ENCODE data around the gene ZNF335.
"Not testable (repeated sequence)": the region's sequence is repeated elsewhere in the genome, so short reads cannot be mapped to it uniquely, and the experiment has no call there.

ZNF335 gene

GRCh38 chr20:46000262-46000996, 28.4 kb upstream of the ZNF335 start:
- no peak for DNase-seq (ENCODE audit: low read depth in 3 of 3)

DNA sequence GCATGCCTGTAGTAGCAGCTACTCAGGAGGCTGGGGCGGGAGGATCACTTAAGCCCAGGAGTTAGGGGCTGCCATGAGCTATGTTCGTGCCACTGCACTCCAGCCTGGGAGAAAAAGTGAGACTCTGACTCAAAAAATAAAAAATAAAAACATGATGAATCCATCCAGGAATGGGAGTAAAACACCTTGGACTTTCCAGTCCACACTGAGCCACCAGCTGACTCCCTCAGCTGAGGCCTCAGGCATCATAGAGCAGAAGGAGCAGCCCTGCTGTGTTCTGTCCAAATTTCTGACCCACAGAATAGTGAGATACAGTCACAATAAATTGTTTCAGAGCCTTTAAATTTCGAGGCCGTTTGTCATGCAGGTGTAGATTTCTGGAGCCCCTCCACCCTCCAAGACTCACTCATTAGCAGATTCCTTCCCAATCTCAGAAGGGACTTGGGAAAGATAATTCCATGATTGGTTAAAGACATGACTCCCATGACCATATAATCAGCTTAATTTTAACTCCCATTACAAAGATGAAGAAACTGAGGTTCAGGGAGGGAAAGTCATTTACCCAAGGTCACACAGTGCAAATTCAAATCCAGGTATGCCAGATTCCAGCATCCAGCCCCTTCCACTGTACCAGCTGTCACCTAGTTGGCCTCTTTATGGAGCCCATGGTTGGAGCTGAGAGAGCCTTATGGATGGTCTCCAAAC, 27.7 kb upstream of the ZNF335 start:
- no peak for DNase-seq (ENCODE audit: low read depth in 3 of 3)

DNA sequence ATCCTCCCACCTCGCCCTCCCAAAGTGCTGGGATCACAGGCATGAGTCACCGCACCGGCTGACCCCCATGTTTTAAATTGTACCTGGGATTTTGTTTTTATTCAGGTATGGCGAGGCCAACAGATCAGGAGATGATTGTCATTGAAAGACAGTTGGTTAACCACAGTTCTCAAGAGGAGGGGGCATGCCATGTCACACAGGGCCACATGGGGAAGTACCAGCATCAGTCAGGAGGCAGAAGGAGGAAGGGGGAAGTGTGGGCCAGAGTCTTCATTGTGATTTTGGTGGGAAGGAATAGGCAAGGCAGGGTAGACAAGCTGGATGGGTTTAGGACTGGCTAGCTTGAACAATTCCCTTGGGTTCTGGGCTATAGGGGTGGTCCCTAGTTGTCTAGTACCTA, 26.8 kb upstream of the ZNF335 start:
- DNase-seq (ENCODE audit: low read depth in 3 of 3): no peak

DNA sequence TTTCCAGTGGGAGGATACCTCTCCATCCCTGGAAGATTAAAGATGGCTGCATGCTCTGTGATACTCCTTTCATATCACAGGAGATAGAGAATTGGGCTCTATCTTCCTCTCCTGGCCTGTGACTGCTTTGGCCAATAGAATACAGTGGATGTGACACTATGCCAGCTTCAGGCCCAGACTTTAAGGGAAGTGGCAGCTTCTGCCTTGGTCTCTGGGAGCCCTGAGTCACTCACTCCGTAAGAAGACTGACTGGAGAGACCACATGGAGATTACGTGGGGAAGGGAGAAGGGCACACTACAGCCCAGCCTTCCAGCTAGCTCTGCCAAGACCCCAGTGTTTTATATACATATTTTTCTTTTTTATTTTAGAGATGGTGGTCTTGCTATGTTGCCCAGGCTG, 26.3 kb upstream of the ZNF335 start:
- DNase-seq (ENCODE audit: low read depth in 3 of 3): no peak

DNA sequence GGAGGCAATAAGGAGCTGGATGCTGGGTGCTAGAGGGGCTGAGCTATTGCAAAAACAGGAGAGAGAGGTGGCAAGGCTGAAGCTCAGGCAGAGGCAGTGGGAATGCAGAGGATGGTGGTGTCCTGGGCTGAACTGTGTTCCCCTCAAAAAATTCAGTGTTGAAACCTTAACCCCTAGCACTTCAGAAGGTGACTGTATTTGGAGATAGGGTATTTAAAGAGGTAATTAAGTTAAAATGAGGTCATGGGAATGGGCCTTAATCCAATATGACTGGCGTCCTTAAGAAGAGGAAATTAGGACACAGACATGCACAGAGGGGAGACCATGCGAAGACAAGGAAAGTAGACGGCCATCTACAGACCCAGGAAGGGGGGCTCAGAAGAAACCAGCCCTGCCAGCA, 25.2 kb upstream of the ZNF335 start:
- no peak for DNase-seq (ENCODE audit: low read depth in 3 of 3)

DNA sequence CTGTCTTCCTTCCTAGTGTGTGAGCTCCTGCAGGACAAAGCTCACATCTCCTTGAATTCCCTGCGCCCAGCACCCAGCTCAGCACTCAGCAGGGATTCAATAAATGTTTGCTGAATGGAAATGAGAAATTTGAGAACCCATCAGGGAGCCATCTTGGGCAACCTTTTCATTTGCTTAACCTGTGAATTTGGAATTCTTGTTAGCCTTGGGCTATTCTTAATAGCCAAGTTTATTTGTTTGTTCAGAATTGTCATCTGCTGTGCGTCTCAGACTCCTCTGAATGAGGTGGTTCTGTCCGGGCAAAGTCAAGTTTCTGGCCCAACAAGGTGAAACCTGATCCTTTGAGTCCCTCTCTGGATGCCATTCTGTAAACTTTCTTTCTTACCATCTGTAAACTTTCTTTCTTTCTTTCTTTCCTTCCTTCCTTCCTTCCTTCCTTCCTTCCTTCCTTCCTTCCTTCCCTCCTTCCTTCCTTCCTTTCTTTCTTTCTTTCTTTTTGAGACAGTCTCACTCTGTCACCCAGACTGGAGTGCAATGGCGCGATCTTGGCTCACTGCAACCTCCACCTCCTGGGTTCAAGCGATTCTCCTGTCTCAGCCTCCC, 23.6 kb upstream of the ZNF335 start:
- DNase-seq (ENCODE audit: low read depth in 3 of 3): not testable (repeated sequence)

DNA sequence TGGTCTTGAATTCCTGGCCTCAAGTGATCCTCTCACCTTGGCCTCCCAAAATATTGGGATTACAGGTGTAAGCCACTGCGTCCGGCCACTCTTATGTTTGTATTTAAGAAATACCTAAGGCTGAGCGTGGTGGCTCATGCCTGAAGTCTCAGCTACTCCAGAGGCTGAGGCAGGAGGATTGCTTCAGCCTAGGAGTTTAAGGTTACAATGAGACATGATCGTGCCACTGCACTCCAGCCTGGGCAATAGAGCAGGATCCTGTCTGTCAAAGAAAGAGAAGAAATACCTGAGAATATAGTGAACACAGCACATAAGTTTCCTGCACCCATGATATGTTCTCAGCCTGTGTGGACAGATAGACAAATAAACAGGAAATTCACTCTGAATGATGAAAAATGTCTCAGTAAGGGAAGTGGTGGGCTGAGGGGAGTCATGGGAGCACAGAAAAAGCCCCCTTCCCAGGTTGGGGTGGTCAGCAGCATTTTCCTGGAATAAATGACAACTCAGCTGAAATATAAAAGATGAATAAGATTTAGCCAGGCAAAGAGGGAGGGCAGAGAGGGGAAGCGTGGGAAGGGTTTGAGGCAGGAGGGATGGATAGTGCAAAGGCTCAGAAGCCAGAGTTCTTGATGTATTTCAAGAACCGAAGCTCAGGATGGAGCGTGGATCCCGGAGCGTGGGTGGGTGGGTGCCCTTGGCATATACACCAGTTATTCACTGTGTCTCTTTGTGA, 22.9 kb upstream of the ZNF335 start:
- DNase-seq (ENCODE audit: low read depth in 3 of 3): no peak

DNA sequence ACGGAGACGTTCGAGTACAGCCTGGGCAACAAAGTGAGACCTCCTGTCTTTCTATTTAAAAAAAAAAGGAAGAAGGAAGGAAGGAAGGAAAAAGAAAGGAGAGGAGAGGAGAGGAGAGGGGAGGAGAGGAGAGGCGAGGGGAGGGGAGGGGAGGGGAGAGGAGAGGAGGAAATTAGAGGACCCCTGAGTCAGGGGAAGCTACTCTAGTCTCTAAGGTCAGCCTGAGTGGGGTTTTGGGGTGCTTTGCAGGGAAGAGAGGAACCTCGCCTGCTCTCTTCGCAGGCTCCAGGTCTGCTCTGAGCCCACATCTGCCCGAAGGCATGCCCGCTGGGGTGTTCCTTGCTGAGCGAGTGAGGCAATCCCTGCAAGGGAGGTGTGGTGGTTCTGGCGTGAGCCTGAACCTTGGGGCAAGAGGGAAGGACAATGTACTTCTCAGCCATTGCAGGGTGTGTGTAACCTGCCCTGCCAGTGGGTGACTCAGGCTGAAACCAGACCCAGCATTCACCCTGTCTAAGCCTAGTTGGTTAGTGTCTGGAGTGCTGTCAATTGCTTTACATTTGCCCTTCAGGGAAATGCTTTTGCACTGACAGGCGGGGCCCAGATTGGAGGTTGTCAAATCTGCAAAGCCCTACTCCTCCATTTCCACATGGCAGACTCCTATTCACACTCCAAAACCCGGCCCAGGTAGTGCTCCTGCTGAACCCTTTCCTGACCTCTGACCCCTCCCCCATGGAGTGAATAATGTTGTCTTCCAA, 21.4 kb upstream of the ZNF335 start:
- DNase-seq (ENCODE audit: low read depth in 3 of 3): no peak

GRCh38 chr20:45991616-45992015, 19.6 kb upstream of the ZNF335 start:
- DNase-seq (ENCODE audit: low read depth in 3 of 3): no peak

DNA sequence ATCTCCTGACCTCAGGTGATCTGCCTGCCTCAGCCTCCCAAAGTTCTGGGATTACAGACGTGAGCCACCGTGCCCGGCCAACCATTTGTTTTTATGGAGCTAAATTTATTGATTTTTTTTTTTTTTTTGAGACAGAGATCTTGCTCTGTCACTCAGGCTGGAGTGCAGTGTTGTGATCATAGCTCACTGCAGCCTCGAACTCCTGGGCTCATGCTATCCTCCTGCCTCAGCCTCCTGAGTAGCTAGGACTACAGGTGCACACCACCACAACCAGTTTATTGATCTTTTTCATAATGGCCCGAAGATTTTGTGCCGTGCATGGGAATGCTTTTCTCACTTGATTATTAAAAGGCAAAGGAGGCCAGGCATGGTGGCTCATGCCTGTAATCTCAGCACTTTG, 16.8 kb upstream of the ZNF335 start:
- not testable (repeated sequence) for DNase-seq (ENCODE audit: low read depth in 3 of 3)

GRCh38 chr20:45987108-45987780, 15.2 kb upstream of the ZNF335 start:
- peak; percentile 44 to 73 (median 61) for DNase-seq (ENCODE audit: low read depth in 3 of 3)

DNA sequence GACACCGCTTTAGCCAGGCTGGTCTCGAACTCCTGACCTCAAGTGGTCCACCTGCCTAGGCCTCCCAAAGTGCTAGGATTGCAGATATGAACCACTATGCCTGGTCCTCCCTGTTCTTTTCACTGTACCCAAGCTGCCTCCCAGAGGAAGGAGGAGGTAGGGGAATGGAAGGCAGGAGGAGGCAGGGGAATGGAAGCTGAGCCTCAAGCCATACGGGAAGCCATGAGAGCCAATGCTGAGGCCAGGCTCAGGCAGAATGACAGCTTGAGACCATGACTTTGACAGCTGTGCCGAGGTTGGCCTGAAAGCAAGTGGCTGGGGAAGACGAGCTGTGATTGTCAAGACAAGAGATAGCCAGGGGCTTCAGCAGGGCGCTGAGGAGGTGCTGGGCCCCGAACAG, 13.6 kb upstream of the ZNF335 start:
- no peak for DNase-seq (ENCODE audit: low read depth in 3 of 3)

DNA sequence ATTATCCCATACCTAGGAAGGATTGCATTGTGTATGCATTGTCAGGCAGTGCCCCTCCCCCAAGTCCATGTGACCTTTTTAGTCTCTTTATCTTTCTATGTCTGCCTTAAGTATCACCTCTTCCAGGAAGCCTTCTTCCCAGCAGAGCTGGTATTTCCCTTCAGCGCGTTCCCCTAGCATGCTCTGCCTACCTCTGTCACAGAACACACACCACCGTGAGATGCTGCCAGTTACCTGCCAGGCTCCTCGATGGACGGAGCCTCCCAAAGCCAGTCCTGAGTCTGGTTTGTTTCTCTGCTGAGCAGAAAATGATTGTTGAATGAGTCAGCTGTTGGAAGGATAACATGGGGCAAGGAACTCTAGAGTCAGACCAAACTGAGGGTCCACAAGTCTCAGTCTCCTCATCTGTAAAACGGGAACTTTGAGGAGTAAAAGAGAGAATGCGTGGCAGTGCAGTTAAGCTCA, 11.3 kb upstream of the ZNF335 start:
- DNase-seq (ENCODE audit: low read depth in 3 of 3): no peak

- no peak for DNase-seq (ENCODE audit: low read depth in 3 of 3)
Observed at GRCh38 chr20:45981261-45981660, 9.3 kb upstream of the ZNF335 start.

DNA sequence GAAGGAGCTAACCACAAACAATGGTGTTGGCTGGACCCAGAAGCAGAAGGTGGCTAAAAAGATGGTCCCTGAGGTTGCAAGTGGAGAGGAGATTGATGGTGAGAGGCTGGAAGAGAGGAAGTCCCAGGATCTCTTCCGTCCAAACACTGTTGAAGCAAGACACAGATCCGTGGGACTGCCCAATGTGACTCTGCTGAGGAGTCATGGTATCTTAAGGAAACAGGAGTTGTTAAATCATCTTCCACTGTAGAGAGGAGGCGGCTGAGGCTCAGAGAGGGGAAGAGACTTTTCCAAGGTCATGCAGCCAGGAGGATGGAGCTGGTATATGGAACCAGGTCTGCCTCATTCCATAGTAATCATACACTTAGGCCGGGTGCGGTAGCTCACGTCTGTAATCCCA, 4.1 kb upstream of the ZNF335 start:
- no peak for DNase-seq (ENCODE audit: low read depth in 3 of 3)

DNA sequence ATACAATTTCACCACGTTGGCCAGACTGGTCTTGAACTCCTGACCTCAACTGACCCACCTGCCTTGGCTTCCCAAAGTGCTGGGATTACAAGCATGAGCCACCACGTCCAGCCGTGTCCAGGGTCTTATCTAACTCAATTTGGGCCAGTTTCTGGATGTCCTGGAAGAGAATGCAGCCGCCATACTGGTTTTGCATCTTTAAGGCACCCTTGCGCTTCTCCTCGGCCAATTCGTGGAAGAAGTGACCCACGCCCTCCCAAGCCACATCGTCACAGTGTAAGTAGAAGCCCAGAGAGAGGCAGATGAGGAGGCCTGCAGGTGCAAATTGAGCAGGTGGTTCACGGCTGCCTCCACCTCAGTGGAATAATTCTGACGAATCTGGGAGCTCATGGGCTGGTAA, 3.7 kb upstream of the ZNF335 start:
- DNase-seq (ENCODE audit: low read depth in 3 of 3): no peak

- no peak for DNase-seq (ENCODE audit: low read depth in 3 of 3)
Observed at GRCh38 chr20:45974896-45975565, 3.0 kb upstream of the ZNF335 start.

DNA sequence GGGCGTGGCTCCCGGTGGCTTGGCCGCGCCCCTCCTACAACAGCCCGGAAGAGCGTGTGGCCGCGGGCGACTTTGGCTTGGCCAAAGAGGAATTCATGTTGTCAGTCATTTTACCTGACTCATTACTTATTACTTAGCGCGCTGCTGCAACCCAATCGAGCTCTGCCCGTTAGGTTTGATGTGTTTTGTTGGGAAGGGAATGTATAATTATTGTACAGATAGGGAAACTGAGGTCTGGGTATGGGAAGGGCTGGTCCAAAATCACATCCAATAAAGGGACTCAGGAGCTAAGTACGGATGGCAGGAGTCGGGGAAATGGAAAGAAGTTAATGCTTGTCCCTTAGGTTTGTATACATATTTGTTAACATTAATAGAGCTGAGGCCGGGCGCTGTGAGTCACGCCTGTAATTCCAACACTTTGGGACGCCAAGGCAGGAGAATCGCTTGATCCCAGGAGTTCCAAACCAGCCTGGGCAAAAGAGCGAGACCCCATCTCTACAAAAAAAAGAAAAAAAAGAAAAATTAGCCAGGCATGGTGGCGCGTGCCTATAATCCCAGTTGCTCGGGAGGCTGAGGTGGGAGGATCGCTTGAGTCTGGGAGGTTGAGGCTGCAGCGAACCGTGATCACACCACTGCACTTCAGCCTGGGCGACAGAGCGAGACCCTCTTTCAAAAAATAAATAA, 639 bp upstream of the ZNF335 start:
- no peak for DNase-seq (ENCODE audit: low read depth in 3 of 3)

DNA sequence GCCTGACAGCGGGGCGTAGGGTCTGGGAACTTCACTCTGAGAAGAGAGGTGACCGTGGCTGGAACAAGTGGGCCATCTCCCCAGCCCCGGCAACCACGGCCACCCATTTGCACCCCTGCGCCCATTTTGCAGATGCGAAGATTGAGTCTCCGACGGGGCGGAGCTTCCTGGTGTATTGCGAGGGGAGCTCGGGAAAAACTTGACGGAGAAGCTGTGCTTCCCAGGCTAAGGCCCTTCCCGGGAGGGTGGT, 653 bp downstream of the ZNF335 start:
- DNase-seq (ENCODE audit: low read depth in 3 of 3): peak in 2 of 3 donors; percentile 18 to 57

All from stimulated activated CD4-positive, alpha-beta T cell treated with anti-CD3 and anti-CD28 coated beads, TNF-alpha, amount 100 ng/mL, for 48 hours (primary cell).